Peyer's patch (tissue), 4 donors: ENCODE measurements around the gene GLYAT. TPM values are rescaled to one million over a fixed set of nuclear protein-coding genes. Genes with fewer than 3 reads are reported as not detected.

Experiments
- DNase-seq, 3 donors: peaks; one replicate each; pipeline ENCODE4 v3.0.0-alpha.2; 2017 to 2019
- H3K27ac ChIP-seq, 4 donors: fragments of 200-600 bp; sonication (generic); one replicate each; pipeline ENCODE4 v1.5.1; 2016 to 2019
- H3K27me3 ChIP-seq, 2 donors: fragments of 200-600 bp; sonication (generic); one replicate each; pipeline ENCODE4 v1.5.1; 2019
- H3K36me3 ChIP-seq, 3 donors: fragments of 200-600 bp; sonication (generic); one replicate each; pipeline ENCODE4 v1.5.1; 2016 to 2019
- H3K4me1 ChIP-seq, 4 donors: fragments of 200-600 bp; sonication (generic); one replicate each; pipeline ENCODE4 v1.5.1; 2016 to 2019
- H3K4me3 ChIP-seq, 4 donors: fragments of 200-600 bp; sonication (generic); 1 replicate in 3 of 4; 2 replicates in 1 of 4; pipeline ENCODE4 v1.5.1; 2016 to 2019; ENCODE audit warnings: mild to moderate bottlenecking in 1 of 4
- H3K9me3 ChIP-seq, 4 donors: fragments of 200-600 bp; sonication (generic); one replicate each; pipeline ENCODE4 v1.5.1; 2016 to 2019; ENCODE audit warnings: mild to moderate bottlenecking in 1 of 4
- CTCF ChIP-seq, 6 experiments: fragments of 450-650 bp in 4 of 6; fragments of 200-600 bp in 2 of 6; sonication (generic) in 1 of 6; IDR thresholded peaks; one replicate each; pipeline ENCODE4 v1.5.1; 2017 to 2019; ENCODE audit warnings: antibody characterized with exemption in 6 of 6, mild to moderate bottlenecking in 3 of 6, moderate library complexity in 1 of 6
- POLR2A ChIP-seq, 2 donors: fragments of 450-650 bp; IDR thresholded peaks; one replicate each; pipeline ENCODE4 v1.5.1; 2017; ENCODE audit warnings: antibody characterized with exemption in 2 of 2, mild to moderate bottlenecking in 2 of 2, moderate library complexity in 2 of 2
- total RNA-seq, 4 donors: library from RNA; depleted of rRNA; stranded (reverse); fragments of >200 nt; gene quantifications; one replicate each; pipeline ENCODE4 v1.1.0, GENCODE V29; 2016

The GLYAT gene
- not detected for total RNA-seq

- peak within 1 kb of the TSS in 1 of 4 donors; percentile 11 for H3K4me3 ChIP-seq
- H3K36me3 ChIP-seq = no peaks in the 10 kb centered on the region
- H3K27me3 ChIP-seq = no peaks in the 10 kb centered on the region
- peaks cover 0 to 5% (median 0%) of the 10 kb centered on the region in 4 donors for H3K4me1 ChIP-seq
- DNase-seq = no peak
- TF ChIP-seq CTCF (IDR thresholded peaks at IDR 0.05) (no peak), POLR2A (IDR thresholded peaks at IDR 0.05) (no peak)
- H3K27ac ChIP-seq = no peak within 1 kb of the TSS
- no peaks in the 10 kb centered on the region for H3K9me3 ChIP-seq
Observed at GRCh38 chr11:58731819-58732218, at the start of gene GLYAT. GLYAT (minus strand) TSS chr11:58731943; CDS start chr11:58724496, 7,447 bp downstream.

GRCh38 chr11:58781345-58781744, 49.6 kb upstream of the GLYAT start:
- Histone ChIP-seq H3K9me3 (no peaks in the 10 kb centered on the region), H3K27me3 (no peaks in the 10 kb centered on the region), H3K4me1 (no peaks in the 10 kb centered on the region)

GRCh38 chr11:58780578-58780977, 48.8 kb upstream of the GLYAT start:
- Histone ChIP-seq H3K9me3 (no peaks in the 10 kb centered on the region), H3K27me3 (no peaks in the 10 kb centered on the region), H3K4me1 (no peaks in the 10 kb centered on the region), H3K4me3 (no peak overlapping the region), H3K27ac (no peak overlapping the region), H3K36me3 (no peaks in the 10 kb centered on the region)
- TF ChIP-seq CTCF (IDR thresholded peaks at IDR 0.05) (no peak), POLR2A (IDR thresholded peaks at IDR 0.05) (no peak)
- no peak for DNase-seq

More at GRCh38 chr11:58781345-58781744, 49.6 kb upstream of the GLYAT start:
- Histone ChIP-seq H3K36me3 (no peaks in the 10 kb centered on the region), H3K4me3 (no peak overlapping the region), H3K27ac (no peak overlapping the region)
- no peak for TF ChIP-seq POLR2A (IDR thresholded peaks at IDR 0.05)
- no peak for TF ChIP-seq CTCF (IDR thresholded peaks at IDR 0.05)
- no peak for DNase-seq

GRCh38 chr11:58776891-58777710, 45.4 kb upstream of the GLYAT start:
- Histone ChIP-seq H3K4me1 (no peaks in the 10 kb centered on the region), H3K27ac (no peak overlapping the region), H3K27me3 (no peaks in the 10 kb centered on the region), H3K4me3 (no peak overlapping the region), H3K36me3 (no peaks in the 10 kb centered on the region), H3K9me3 (no peaks in the 10 kb centered on the region)
- TF ChIP-seq POLR2A (IDR thresholded peaks at IDR 0.05) (no peak), CTCF (IDR thresholded peaks at IDR 0.05) (no peak)
- no peak for DNase-seq

GRCh38 chr11:58775066-58775708, 43.4 kb upstream of the GLYAT start:
- TF ChIP-seq POLR2A (IDR thresholded peaks at IDR 0.05) (no peak), CTCF (IDR thresholded peaks at IDR 0.05) (no peak)
- H3K36me3 ChIP-seq = no peaks in the 10 kb centered on the region
- H3K27ac ChIP-seq = no peak overlapping the region
- no peak for DNase-seq
- no peaks in the 10 kb centered on the region for H3K4me1 ChIP-seq
- H3K9me3 ChIP-seq = no peaks in the 10 kb centered on the region
- no peaks in the 10 kb centered on the region for H3K27me3 ChIP-seq
- no peak overlapping the region for H3K4me3 ChIP-seq
